LNCaP clone FGC (cell line): Measurements from ENCODE around the gene PRIMA1.

Experiments
- DNase-seq: peaks from one replicate; pipeline ENCODE4 v3.0.0-alpha.2; 2011; ENCODE audit warnings: low read depth
- H3K4me3 ChIP-seq: 2 replicates; pipeline ENCODE4 v1.5.1; 2011; ENCODE audit warnings: mild to moderate bottlenecking, low read depth, low read length, control low read depth
- CTCF ChIP-seq: IDR thresholded peaks from 2 replicates; pipeline ENCODE4 v1.5.1; 2012; ENCODE audit warnings: mild to moderate bottlenecking; ENCODE audit not compliant: control insufficient read depth, insufficient read depth; ENCODE audit errors: extremely low read depth

Gene PRIMA1, protein sequence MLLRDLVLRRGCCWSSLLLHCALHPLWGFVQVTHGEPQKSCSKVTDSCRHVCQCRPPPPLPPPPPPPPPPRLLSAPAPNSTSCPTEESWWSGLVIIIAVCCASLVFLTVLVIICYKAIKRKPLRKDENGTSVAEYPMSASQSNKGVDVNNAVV

DNA sequence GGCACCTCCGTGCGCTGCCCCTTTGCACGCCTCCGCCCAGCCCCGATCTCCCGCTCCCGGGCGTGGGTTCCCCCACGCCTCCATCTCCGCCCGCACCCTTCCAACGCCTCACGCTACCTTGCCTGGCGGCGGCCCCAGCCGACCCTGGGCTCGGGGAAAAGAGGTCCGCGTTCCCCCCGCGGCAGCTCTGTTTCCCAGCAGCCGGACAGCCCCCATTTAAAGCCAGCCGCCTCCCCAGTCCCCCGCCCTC, at the start of gene PRIMA1:
PRIMA1 (minus strand) TSS at position 193 of the 250 bp plus-strand sequence. CDS start 767 bp downstream, outside the sequence.
- H3K4me3 ChIP-seq: peak within 1 kb of the TSS; percentile 49
- DNase-seq: no peak
- TF ChIP-seq CTCF: no peak

DNA sequence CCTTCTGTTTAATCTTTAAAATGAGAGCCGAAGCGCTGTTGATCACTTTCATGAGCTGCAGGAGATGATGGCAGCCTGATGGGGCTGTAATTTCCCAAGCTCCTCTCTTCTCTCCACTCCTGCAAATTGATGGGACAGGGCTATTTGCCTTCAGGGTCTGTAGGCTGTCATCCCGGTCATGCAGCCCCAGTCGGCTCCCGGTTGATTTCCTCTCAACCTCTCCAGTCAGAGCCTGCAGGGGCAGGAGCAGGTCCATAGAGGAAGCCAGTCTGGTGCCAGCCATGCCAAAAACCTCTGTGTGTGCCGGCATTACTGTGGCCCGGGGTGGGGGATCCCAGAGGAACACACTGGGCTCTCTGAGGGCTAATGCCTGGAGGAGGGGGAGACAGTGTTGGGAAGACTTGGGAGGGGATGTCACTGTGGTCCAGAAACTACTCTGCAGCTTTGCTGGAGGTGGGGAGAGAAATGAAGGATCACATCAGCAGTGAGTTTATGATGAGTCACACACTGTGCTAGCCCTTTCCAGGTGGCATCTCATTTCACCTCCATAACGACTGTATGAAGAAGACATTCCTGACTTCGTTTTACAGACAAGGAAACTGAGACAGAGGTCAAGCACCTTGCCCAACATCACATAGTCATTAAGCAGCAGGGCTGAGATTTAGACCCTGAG, 46.5 kb upstream of the PRIMA1 start:
- H3K4me3 ChIP-seq: no peak overlapping the region
- no peak for DNase-seq
- TF ChIP-seq CTCF: no peak

GRCh38 chr14:93832665-93833064, 44.4 kb upstream of the PRIMA1 start:
- DNase-seq: peak; percentile 74
- no peak for TF ChIP-seq CTCF
- no peak overlapping the region for H3K4me3 ChIP-seq

- no peak overlapping the region for H3K4me3 ChIP-seq
- TF ChIP-seq CTCF: no peak
- no peak for DNase-seq
These were observed 43.8 kb upstream of the PRIMA1 start for GRCh38 chr14:93832081-93832480.

GRCh38 chr14:93830753-93831461, 42.6 kb upstream of the PRIMA1 start:
- no peak for DNase-seq
- no peak overlapping the region for H3K4me3 ChIP-seq
- no peak for TF ChIP-seq CTCF

GRCh38 chr14:93829839-93830481, 41.7 kb upstream of the PRIMA1 start:
- H3K4me3 ChIP-seq: no peak overlapping the region
- TF ChIP-seq CTCF: no peak
- DNase-seq: no peak
